Dedifferentiated amniotic fluid mesenchymal stem cell (primary cell): ENCODE measurements around the gene GP1BA.

Source experiments
- DNase-seq: peaks from one replicate; pipeline ENCODE4 v3.0.0-alpha.2; 2016; ENCODE audit errors: extremely low spot score

The GP1BA gene

DNA sequence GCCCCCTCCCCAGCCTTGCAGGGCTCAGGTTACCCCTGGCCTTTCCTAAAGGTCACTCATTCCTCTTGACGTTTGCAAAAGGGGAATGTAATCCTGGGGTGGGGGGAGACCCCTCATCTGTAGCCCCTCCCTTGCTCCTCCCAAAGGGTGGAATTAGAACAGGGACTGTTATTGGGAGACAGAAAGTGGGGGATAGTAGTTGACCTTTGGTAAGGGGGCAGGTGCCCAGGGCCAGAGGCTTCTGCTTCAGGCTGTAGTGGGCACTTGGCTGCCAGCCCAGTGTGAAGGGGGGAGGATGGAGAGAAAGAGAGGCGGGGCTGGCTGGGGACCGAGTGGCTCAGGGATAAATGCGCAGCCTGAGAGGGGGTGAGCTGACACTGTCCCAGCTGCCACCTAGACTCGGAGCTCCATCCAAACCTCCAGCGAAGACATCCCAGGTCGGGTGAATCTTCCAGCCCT, 18.7 kb downstream of the GP1BA start, which contains the start of gene ENO3:
TSS of gene ENO3 (plus strand) at position 374 of the 459 bp plus-strand sequence. CDS start 711 bp downstream, outside the sequence.
- no peak for DNase-seq

DNA sequence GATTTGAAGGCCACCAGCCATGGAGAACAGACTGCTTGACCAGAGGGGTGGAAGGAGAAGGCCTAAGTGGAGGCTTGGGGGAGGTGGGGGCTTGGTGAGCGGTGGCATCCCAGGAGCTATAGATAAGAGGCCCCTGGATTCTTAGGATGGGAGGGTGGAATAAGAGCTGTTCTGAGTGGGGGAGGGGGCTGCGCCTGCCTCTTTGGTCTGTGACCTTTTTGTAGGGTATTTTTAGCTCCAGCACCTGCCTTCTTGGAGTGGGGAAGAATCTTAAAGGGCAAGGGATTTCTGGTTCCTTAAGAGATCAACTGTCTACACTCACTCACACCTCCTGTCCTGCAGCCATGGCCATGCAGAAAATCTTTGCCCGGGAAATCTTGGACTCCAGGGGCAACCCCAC, 19.4 kb downstream of the GP1BA start:
- DNase-seq, result no peak

DNA sequence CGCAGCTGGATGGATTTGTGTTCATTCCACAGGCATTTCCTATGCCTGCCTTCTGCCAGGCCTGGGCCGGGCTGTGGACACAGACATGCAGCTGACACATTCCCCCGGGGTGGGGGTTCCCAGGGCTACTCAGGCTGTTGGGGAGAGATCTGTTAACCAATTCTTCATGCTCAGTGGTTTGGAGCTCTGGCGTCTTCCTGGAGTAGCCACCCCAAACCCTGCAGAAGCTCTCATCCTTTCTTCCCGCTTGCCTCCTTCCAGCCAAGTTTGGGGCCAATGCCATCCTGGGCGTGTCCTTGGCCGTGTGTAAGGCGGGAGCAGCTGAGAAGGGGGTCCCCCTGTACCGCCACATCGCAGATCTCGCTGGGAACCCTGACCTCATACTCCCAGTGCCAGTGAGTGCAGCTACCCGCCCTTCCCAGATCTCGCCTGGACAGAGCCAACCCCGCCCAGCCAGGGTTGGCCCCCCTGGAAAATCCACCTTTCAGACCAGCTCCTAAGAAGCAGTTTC, 21.4 kb downstream of the GP1BA start:
- peak; percentile 40 for DNase-seq

DNA sequence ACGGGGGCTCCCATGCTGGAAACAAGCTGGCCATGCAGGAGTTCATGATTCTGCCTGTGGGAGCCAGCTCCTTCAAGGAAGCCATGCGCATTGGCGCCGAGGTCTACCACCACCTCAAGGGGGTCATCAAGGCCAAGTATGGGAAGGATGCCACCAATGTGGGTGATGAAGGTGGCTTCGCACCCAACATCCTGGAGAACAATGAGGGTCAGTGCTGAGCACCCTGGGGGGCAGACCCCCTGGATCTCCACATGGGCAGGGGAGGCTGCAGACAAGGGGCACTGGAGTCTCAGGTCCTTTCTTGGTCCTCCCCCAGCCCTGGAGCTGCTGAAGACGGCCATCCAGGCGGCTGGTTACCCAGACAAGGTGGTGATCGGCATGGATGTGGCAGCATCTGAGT, 23.0 kb downstream of the GP1BA start:
- no peak for DNase-seq

DNA sequence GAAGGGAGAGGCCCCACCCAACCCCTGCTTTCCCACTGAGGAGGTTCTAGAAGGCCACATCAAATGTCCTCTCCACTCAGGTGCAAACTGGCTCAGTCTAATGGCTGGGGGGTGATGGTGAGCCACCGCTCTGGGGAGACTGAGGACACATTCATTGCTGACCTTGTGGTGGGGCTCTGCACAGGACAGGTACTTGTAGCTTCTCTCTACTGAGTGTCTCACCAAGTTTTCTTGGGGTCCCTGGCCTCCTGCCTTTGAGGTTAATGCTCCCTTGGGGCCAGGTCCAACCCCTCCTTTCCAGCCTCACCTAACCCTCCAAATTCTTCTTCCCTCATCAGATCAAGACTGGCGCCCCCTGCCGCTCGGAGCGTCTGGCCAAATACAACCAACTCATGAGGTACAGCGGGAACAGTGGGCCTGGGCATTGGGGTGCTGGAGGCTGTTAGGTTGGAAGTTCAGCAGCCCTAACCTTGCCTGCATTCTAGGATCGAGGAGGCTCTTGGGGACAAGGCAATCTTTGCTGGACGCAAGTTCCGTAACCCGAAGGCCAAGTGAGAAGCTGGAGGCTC, 24.5 kb downstream of the GP1BA start:
- DNase-seq, result no peak

GRCh38 chr17:4958102-4958501, 26.0 kb downstream of the GP1BA start:
- no peak for DNase-seq

DNA sequence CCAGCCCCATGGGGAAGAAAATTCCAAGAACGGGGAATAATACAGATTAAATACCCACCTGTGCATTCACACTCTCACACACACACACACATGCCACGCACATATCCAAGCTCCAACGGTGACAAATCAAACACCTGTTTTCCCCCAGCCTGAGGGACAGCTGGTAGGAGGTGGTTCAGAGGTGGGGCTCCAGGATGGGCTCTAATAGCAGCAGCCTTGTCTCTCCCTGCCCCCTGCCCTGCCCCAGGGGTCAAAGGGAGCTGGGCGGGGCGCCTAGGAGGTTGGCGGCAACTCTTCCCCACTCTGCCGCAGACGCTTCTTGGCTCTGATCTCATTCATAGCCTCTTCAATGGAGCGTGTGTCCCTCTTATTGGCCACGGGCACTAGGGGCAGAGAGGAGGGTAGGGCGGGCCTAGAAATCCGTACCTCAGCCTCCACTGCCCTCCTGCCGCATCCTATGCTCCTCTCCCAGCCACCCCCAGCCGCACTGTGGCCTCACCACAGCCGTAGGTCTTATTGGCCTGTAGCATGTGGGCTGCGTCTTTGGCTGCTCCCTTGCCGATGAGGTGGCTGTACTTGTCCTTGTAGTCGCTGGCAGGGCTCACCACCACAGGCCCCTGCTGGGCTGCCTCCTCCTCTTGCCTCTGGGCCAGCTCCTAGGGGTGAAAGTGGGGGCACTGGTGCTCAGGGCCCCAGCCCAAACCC, 27.3 kb downstream of the GP1BA start:
- no peak for DNase-seq

DNA sequence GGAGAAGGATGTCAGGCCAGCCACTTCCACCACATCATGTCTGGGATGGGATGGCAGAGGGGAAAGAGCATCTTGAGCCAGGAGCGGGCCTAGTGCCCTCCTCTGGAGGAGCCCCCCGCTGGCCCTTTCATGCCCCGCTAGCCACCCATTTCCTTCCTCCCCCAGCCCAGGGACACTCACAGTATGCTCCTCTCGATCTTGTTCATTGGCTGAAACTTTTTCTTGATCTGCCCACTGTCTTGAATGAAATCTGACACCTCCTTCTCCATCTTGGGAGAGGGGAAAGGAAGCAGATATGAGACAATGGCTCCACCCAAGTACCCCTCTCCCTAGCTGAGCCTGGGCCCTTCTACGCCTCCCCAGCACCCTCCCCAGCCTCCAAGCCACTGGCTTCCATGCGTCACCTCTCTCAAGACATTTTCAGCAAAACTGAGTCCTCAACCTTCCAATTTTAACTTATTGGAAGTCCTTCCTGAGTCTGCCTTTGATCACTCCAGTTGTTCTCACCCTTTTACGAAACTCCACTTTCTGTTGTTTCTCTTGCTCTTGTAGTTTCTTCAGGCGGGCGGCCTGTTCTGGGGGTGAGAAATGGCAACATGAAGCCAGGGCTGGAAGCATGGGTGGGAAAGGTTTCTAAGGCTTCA, 28.3 kb downstream of the GP1BA start:
- no peak for DNase-seq

DNA sequence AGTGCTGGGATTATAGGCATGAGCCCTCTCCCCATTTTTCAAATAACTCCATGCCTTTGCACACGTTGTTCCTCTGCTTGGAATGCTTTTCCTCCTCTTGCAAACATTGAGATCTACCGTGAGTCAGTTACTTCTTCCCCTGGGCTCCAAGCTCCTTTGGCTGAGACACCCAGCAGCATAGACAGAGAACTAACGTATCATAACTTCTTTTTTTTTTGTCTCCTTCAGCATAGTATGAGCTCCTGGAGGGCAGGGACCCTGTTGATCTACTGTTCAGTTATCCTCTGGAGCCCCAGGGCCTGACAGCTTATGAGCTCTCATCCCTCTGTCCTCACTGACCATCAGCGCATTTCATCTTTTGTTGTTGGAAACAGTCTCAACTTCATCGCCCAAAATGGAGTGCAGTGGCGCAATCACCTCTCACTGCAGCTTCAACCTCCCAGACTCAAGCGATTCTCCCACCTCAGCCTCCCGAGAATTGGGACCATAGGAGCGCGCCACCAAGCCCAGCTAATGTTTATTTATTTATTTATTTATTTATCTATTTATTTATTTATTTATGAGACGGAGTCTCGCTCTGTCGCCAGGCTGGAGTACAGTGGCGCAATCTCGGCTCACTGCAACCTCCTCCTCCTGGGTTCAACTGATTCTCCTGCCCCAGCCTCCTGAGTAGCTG, 33.4 kb downstream of the GP1BA start:
- DNase-seq, result no peak

- DNase-seq, result peak; percentile 99
Measured at GRCh38 chr17:4966844-4967538, 34.9 kb downstream of the GP1BA start.

DNA sequence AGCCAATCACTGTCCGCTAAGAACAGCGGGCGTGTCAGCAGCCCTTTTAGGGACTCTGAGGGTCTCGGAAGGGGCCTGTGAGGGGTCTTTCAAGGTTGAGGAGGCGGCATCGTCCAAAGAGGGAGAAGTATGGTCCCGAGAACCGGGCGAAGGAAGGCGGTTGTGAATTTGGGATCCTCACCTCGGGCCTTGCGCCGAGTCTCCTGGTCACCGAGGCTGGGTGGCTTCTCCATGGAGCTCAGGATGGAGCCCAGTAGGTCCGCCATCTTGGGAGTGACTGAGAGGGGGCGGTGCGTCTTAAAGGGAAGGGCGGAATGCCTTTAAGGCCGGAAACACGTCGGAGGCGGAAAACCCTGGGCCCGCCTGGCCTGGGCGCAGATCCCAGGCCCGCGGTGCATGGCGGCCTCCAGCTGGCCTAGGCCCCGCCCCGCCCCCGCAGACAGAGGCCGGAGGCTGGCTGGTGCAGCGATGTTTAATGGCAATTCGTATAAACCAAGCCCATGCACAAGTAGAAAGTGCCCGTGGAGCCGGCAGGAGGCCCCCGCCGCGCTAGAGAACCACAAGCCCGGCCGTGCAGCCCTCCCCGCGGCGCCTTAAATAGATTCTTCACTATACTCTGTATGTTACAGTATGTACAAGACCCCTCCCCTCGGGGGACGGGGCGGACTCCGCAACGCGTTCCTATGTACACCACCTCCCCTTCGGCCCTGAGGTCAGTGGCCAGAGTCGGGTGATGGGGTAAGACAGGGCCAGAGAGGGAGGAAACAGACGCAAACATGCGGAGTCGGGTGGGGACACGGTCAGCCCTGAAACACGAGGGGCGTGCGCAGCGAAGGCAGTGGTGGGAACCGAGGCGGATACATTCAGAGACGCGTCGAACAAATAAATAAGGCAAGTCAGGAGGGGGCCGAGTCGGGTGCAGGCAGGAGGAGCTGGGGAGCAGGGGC, 35.7 kb downstream of the GP1BA start, which contains the start of gene SPAG7:
TSS of gene SPAG7 (minus strand) at position 279 of the 947 bp plus-strand sequence. CDS start at position 266, 13 bp downstream.
- DNase-seq, result peak; percentile 93

DNA sequence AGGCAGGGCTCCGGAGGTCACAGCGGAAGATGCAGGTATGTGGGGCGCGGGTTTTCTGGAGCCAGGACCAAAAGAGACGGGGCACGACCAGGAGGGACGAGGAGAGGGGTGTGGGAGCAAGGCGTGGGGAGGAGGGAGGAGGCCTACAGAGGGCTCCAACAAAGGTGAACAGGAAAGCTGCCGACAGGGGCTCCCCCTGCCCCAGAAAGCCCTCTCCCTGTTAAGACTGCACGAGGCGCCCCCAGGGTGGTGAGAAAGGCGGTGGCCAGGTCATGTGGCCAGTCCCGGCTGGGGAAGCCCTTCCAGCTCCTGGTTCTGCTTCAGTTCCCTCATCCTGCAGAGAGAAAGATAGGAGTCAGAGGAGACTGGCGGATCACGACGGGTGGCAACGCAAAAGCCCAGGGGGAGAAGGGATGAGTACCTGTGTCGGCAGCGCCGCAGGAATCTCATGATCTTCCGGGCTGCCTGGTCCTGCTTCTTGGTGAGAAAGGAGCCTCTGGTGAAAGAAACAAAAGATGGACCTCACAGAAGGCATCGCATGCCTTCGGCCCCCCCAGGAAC, 36.5 kb downstream of the GP1BA start:
- no peak for DNase-seq

DNA sequence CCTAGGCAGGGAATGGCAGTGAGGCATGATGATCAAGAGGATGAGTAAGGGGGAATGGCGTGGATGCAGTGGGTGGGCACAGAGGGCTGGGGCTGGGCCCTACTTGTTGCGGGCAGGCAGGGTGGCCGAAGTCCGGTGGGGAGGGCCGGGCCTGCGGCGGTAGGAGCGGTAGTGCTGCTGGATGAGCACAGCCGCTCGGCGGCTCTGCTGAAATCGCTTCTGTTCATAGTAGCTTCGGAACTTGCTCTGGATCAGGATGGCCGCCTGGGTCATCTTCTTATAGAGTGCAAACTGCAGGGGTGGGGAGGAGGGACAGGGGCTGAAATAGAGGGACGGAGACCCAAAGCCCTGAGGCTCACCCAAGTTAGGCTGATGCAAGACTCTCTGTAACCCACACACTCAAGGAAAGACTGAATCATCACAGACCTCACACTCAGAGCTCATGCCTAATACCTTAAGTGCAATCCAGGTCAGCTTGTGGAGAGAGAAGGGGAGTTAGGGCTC, 37.0 kb downstream of the GP1BA start:
- DNase-seq, result peak; percentile 98

DNA sequence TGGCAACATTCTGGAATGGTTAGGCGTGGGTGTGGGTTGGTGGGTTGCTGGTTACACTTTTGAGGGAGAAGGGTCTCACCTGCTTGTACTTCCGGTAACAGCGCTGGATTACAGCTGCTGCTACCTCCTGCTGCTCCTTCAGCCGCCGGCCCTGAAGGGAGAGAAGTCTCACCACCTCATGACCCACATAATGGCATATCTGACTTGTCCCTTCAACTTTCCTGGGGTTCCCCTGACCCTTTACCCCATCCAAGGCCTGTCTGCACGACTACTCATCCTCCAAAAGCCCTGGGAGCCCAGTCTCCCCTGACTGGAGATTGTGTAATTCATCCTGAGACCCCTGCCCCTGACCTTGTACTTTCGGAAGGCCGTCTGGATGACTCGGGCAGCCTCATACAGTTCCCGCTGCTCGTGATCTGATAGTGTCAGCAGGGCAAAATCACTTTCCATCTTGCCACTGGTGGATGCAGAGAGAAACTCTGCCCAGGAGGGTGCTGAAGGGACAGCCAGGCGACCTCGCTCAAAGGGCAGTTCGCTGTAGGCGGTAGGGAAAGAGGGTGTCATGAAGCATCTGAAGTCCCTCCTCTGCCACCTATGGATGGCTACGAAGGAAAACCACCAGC, 37.6 kb downstream of the GP1BA start:
- no peak for DNase-seq

DNA sequence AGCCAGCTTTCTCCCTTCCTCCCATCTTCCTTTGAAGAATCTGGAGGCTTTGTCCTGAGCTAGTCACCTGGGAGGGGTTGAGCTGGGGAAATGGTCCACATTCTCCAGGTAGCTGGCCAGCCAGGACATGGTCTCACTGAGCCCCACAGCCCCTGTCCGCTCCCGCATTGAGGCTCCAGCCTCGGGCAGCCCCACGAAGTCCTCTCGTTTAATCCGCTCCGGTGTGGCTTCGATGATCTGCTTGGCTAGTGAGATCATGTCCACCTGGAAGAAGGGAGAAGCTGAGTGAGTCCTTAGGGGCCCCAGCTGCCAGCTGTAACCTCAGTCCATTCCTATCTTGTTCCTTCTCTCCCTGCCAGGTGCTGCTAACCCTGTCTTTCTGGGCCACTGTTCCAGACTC, 38.2 kb downstream of the GP1BA start:
- no peak for DNase-seq

DNA sequence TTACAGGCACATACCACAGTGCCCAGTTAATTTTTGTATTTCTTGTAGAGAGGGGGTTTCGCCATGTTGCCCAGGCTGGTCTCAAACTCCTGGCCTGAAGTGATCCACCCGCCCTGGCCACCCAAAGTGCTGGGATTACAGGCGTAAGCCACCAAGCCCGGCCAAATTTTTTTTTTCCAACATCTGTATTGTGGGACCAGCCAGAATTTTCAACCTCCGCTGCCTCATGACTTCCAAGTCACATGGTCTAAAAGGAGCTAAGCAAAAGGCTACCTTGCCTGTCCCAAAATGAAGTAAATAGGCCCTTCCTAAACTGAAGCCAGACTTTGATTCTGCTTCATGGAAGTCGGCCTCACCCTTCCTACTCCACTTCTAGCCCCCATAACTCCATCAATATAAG, 39.7 kb downstream of the GP1BA start:
- no peak for DNase-seq

DNA sequence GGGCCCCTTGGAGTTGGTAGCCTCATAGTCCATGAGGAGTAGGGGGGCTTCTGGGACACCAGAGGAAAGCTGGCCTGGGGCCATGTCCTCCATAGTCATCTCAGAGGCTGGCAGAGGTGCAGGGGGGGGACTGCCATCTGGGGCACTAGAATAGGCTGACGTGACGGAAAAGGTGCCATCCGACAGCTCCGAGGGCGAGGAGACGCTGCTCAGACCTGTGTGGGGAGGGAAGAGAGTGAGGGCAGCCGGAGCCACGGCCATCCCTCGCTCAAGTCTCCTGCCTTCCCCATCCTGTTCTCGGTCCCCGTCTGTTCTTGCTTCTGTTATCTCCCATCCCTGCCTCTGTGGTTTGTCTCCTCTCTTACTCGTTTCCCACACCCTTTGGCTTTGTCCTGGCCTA, 40.2 kb downstream of the GP1BA start:
- DNase-seq, result no peak

DNA sequence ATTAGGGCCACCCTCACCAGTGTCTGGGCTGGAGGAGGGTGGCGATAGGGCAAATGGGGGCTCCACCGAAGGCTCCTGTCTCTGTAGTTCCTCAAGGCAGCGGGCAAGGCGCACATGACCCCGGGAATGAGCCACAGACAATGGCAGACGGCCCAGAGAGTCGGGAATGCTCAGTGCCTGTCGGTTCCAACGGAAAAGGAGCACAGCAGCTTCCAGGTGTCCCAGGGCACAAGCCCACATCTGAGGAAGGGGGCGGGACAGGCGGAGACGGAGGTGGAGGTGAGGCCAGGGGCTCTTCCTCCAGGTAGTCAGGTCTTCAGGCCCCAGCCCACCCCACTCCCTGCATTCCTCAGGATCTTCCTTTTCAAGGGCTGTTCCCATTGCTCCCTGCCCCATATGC, 40.7 kb downstream of the GP1BA start:
- no peak for DNase-seq
